Peyer's patch (tissue), 4 donors: ENCODE measurements around the gene SLC6A7. TPM values are rescaled to one million over a fixed set of nuclear protein-coding genes. Genes with fewer than 3 reads are reported as not detected.

ENCODE experiments used
- DNase-seq, 3 donors: peaks; one replicate each; pipeline ENCODE4 v3.0.0-alpha.2; 2017 to 2019
- H3K27ac ChIP-seq, 4 donors: fragments of 200-600 bp; sonication (generic); one replicate each; pipeline ENCODE4 v1.5.1; 2016 to 2019
- H3K27me3 ChIP-seq, 2 donors: fragments of 200-600 bp; sonication (generic); one replicate each; pipeline ENCODE4 v1.5.1; 2019
- H3K36me3 ChIP-seq, 3 donors: fragments of 200-600 bp; sonication (generic); one replicate each; pipeline ENCODE4 v1.5.1; 2016 to 2019
- H3K4me1 ChIP-seq, 4 donors: fragments of 200-600 bp; sonication (generic); one replicate each; pipeline ENCODE4 v1.5.1; 2016 to 2019
- H3K4me3 ChIP-seq, 4 donors: fragments of 200-600 bp; sonication (generic); 1 replicate in 3 of 4; 2 replicates in 1 of 4; pipeline ENCODE4 v1.5.1; 2016 to 2019; ENCODE audit warnings: mild to moderate bottlenecking in 1 of 4
- H3K9me3 ChIP-seq, 4 donors: fragments of 200-600 bp; sonication (generic); one replicate each; pipeline ENCODE4 v1.5.1; 2016 to 2019; ENCODE audit warnings: mild to moderate bottlenecking in 1 of 4
- POLR2A ChIP-seq, 2 donors: fragments of 450-650 bp; IDR thresholded peaks; one replicate each; pipeline ENCODE4 v1.5.1; 2017; ENCODE audit warnings: antibody characterized with exemption in 2 of 2, mild to moderate bottlenecking in 2 of 2, moderate library complexity in 2 of 2
- total RNA-seq, 4 donors: library from RNA; depleted of rRNA; stranded (reverse); fragments of >200 nt; gene quantifications; one replicate each; pipeline ENCODE4 v1.1.0, GENCODE V29; 2016
- TF ChIP-seq, protein P1 (sequence below), 6 experiments: fragments of 450-650 bp in 4 of 6; fragments of 200-600 bp in 2 of 6; sonication (generic) in 1 of 6; IDR thresholded peaks; one replicate each; pipeline ENCODE4 v1.5.1; 2017 to 2019; ENCODE audit warnings: antibody characterized with exemption in 6 of 6, mild to moderate bottlenecking in 3 of 6, moderate library complexity in 1 of 6

Gene SLC6A7
- total RNA-seq, 4 donors from 2014 or later, result 12.3 to 41.6 (median 19.9) TPM

DNA sequence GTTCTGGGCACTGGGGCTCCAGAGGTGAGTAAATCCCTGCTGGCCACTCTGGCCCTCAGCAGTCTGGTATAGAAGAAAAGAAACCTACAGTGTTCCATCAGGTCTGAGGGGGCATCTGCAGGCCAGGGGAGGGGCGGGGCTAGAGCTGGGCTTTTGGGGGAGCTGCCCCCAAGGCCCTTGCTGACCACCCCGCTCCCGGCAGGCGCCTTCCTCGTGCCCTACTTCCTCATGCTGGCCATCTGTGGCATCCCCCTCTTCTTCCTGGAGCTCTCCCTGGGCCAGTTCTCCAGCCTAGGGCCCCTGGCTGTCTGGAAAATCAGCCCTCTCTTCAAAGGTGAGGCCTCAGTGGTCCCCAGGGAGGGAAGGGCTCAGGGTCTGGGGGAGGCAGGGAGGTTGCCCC lies 6.7 kb downstream of the SLC6A7 start:
- Histone ChIP-seq H3K27ac (no peak overlapping the region), H3K36me3 (peaks cover 0 to 5% (median 0%) of the 10 kb centered on the region in 3 donors)
- no peak for DNase-seq

DNA sequence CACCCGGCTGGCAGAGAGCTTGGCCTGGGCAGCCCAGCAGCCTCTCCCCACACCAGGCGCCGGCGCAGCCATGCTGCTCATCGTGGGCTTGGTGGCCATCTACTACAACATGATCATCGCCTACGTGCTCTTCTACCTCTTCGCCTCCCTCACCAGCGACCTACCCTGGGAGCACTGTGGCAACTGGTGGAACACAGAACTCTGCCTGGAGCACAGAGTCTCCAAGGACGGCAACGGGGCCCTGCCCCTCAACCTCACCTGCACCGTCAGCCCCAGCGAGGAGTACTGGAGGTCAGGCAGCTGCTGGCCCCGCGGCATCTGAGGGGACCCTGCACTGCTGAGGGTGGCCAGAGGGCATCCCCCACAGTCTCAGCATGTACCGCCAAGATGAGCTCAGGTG lies 7.1 kb downstream of the SLC6A7 start:
- Histone ChIP-seq H3K4me3 (no peak overlapping the region), H3K27me3 (no peaks in the 10 kb centered on the region), H3K4me1 (no peaks in the 10 kb centered on the region), H3K36me3 (peaks cover 0 to 5% (median 0%) of the 10 kb centered on the region in 3 donors), H3K9me3 (no peaks in the 10 kb centered on the region), H3K27ac (no peak overlapping the region)
- DNase-seq, result no peak
- no peak for TF ChIP-seq POLR2A (IDR thresholded peaks at IDR 0.05)
- TF ChIP-seq, protein P1, sequence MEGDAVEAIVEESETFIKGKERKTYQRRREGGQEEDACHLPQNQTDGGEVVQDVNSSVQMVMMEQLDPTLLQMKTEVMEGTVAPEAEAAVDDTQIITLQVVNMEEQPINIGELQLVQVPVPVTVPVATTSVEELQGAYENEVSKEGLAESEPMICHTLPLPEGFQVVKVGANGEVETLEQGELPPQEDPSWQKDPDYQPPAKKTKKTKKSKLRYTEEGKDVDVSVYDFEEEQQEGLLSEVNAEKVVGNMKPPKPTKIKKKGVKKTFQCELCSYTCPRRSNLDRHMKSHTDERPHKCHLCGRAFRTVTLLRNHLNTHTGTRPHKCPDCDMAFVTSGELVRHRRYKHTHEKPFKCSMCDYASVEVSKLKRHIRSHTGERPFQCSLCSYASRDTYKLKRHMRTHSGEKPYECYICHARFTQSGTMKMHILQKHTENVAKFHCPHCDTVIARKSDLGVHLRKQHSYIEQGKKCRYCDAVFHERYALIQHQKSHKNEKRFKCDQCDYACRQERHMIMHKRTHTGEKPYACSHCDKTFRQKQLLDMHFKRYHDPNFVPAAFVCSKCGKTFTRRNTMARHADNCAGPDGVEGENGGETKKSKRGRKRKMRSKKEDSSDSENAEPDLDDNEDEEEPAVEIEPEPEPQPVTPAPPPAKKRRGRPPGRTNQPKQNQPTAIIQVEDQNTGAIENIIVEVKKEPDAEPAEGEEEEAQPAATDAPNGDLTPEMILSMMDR (IDR thresholded peaks at IDR 0.05), result no peak

More for the DNA sequence above, 6.7 kb downstream of the SLC6A7 start:
- H3K4me1 ChIP-seq, result no peaks in the 10 kb centered on the region
- no peaks in the 10 kb centered on the region for H3K27me3 ChIP-seq
- no peak overlapping the region for H3K4me3 ChIP-seq
- no peaks in the 10 kb centered on the region for H3K9me3 ChIP-seq
- TF ChIP-seq, protein P1 (IDR thresholded peaks at IDR 0.05), result no peak
- TF ChIP-seq POLR2A (IDR thresholded peaks at IDR 0.05), result no peak

DNA sequence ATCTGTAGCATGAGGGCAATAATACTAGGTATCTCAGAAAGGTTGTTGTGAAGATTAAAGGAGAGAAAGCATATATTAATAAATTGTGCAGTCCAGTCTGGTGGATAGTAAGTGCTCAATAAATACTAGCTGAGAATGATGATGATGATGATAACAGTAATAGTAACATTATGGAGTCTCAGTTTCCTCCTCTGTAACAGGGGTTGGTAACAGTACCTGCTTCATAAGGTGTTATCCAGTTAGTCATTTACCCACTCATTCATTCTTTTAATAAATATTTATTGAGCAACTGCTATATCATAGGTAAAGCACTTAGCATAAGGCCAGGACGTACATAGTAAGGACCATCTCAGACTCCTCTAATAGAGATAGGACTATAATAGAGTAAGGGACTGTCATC lies 7.6 kb downstream of the SLC6A7 start:
- Histone ChIP-seq H3K9me3 (no peaks in the 10 kb centered on the region), H3K27ac (no peak overlapping the region), H3K36me3 (peaks cover 0 to 9% (median 0%) of the 10 kb centered on the region in 3 donors), H3K4me3 (no peak overlapping the region), H3K27me3 (no peaks in the 10 kb centered on the region), H3K4me1 (no peaks in the 10 kb centered on the region)
- TF ChIP-seq POLR2A (IDR thresholded peaks at IDR 0.05), result no peak
- TF ChIP-seq, protein P1 (IDR thresholded peaks at IDR 0.05), result no peak
- no peak for DNase-seq

DNA sequence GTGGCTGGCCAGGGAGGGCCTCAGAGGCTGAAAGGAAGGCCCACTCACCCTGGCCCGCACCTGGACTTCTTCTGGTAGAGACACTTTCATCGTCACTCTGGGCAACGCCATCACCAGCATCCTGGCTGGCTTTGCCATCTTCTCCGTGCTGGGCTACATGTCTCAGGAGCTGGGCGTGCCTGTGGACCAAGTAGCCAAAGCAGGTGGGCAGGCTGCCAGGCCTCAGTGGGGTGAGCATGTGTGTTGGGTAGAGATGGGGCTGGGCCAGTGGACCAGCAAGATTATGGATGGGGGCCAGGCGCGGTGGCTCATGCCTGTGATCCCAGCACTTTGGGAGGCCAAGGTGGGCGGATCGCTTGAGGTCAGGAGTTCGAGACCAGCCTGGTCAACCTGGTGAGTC lies 12.6 kb downstream of the SLC6A7 start:
- Histone ChIP-seq H3K4me3 (no peak overlapping the region), H3K9me3 (no peaks in the 10 kb centered on the region), H3K27ac (no peak overlapping the region), H3K4me1 (no peaks in the 10 kb centered on the region), H3K36me3 (peaks cover 0 to 6% (median 0%) of the 10 kb centered on the region in 3 donors), H3K27me3 (no peaks in the 10 kb centered on the region)
- no peak for DNase-seq
- no peak for TF ChIP-seq POLR2A (IDR thresholded peaks at IDR 0.05)
- TF ChIP-seq, protein P1 (IDR thresholded peaks at IDR 0.05), result no peak

DNA sequence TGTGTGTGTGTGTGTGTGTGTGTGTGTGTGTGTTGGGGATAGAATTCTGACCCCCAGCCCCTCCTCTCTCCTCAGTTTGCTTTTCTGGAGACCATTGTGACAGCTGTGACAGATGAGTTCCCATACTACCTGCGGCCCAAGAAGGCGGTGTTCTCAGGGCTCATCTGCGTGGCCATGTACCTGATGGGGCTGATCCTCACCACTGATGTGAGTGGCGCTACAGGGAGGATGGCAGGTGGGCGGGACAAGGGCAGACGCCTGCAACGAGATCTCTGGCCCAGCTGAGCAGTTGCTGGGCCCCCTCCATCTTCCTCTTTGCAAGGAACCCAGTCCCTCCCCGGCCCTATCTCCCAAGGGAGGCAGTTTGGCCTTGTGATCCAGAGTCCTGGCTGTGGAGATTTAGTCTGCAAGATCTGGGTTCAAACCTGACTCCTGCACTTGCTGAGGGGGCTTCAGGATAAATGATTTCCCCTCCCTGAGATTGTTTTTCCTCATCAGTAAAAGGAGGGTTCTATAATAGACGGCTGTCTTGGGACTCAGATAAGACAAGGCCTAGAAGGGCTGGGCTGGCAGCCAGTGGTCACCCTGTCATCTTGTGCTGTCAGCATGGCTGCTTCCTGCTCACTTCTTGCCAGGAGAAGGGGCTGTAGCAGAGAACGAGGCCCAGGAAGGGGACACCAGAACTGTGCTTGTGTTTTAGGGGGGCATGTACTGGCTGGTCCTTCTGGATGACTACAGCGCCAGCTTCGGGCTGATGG lies 14.1 kb downstream of the SLC6A7 start:
- TF ChIP-seq, protein P1 (IDR thresholded peaks at IDR 0.05), result no peak
- no peak for TF ChIP-seq POLR2A (IDR thresholded peaks at IDR 0.05)
- no peak for DNase-seq
- H3K36me3 ChIP-seq, result peaks cover 0 to 6% (median 0%) of the 10 kb centered on the region in 3 donors
- H3K27ac ChIP-seq, result no peak overlapping the region
- H3K27me3 ChIP-seq, result no peaks in the 10 kb centered on the region
- no peak overlapping the region for H3K4me3 ChIP-seq
- H3K9me3 ChIP-seq, result no peaks in the 10 kb centered on the region
- H3K4me1 ChIP-seq, result peaks cover 0 to 9% (median 2%) of the 10 kb centered on the region in 4 donors
